HEK293T (cell line): Measurements from ENCODE around the gene EVA1C.

Experiments used
- CTCF ChIA-PET: fragments of 350-600 bp; formaldehyde crosslinking; extraction: SDS; loops from one replicate; lab custom pipeline; 2021; ENCODE audit warnings: antibody characterized with exemption, inconsistent platforms; lab: Yijun Ruan, JAX
- POLR2A ChIA-PET: fragments of 350-600 bp; formaldehyde crosslinking; extraction: SDS; loops from one replicate; lab custom pipeline; 2020; ENCODE audit warnings: antibody characterized with exemption, inconsistent platforms; lab: Yijun Ruan, JAX
- DNase-seq: peaks from one replicate; pipeline ENCODE4 v3.0.0; 2012; ENCODE audit warnings: mixed read lengths; ENCODE audit errors: extremely low spot score
- ARNT ChIP-seq: fragments of 450-650 bp; IDR thresholded peaks from 2 replicates; pipeline ENCODE4 v1.6.1; 2017; ENCODE audit warnings: mild to moderate bottlenecking
- BHLHE40 ChIP-seq: fragments of 450-650 bp; IDR thresholded peaks from 2 replicates; pipeline ENCODE4 v1.6.1; 2016; ENCODE audit warnings: mild to moderate bottlenecking, moderate library complexity, borderline replicate concordance
- CTBP1 ChIP-seq: fragments of 450-650 bp; IDR thresholded peaks from 2 replicates; pipeline ENCODE4 v1.6.1; 2016; ENCODE audit warnings: borderline replicate concordance
- ELF4 ChIP-seq: fragments of 450-650 bp; IDR thresholded peaks from 2 replicates; pipeline ENCODE4 v1.6.1; 2017; ENCODE audit warnings: antibody characterized with exemption
- FOXA1 ChIP-seq: fragments of 450-650 bp; IDR thresholded peaks from 2 replicates; pipeline ENCODE4 v1.6.1; 2016; ENCODE audit warnings: mild to moderate bottlenecking
- FOXK2 ChIP-seq: fragments of 450-650 bp; IDR thresholded peaks from 2 replicates; pipeline ENCODE4 v1.6.1; 2016; ENCODE audit warnings: mild to moderate bottlenecking
- FOXM1 ChIP-seq: fragments of 450-650 bp; IDR thresholded peaks from 2 replicates; pipeline ENCODE4 v1.6.1; 2017; ENCODE audit warnings: mild to moderate bottlenecking, borderline replicate concordance
- HDGF ChIP-seq: fragments of 450-650 bp; IDR thresholded peaks from 2 replicates; pipeline ENCODE4 v1.6.1; 2017; ENCODE audit warnings: antibody characterized with exemption, borderline replicate concordance
- L3MBTL2 ChIP-seq: fragments of 450-650 bp; conservative IDR thresholded peaks from 2 replicates; pipeline ENCODE4 v1.6.1; 2016; ENCODE audit warnings: mild to moderate bottlenecking
- LEF1 ChIP-seq: fragments of 450-650 bp; IDR thresholded peaks from 2 replicates; pipeline ENCODE4 v1.6.1; 2017; ENCODE audit warnings: mild to moderate bottlenecking, borderline replicate concordance
- NFRKB ChIP-seq: fragments of 450-650 bp; IDR thresholded peaks from 2 replicates; pipeline ENCODE4 v1.6.1; 2016; ENCODE audit warnings: mild to moderate bottlenecking, moderate library complexity
- SP1 ChIP-seq: fragments of 450-650 bp; IDR thresholded peaks from 2 replicates; pipeline ENCODE4 v1.6.1; 2017
- SUZ12 ChIP-seq: fragments of 450-650 bp; IDR thresholded peaks from 2 replicates; pipeline ENCODE4 v1.6.1; 2016; ENCODE audit warnings: mild to moderate bottlenecking
- TARDBP ChIP-seq: fragments of 450-650 bp; IDR thresholded peaks from 2 replicates; pipeline ENCODE4 v1.6.1; 2016
- ZNF384 ChIP-seq: fragments of 450-650 bp; IDR thresholded peaks from 2 replicates; pipeline ENCODE4 v1.6.1; 2016
- TF ChIP-seq, protein P1 (sequence below): fragments of 450-650 bp; IDR thresholded peaks from 2 replicates; pipeline ENCODE4 v1.6.1; 2016

The EVA1C gene

DNA sequence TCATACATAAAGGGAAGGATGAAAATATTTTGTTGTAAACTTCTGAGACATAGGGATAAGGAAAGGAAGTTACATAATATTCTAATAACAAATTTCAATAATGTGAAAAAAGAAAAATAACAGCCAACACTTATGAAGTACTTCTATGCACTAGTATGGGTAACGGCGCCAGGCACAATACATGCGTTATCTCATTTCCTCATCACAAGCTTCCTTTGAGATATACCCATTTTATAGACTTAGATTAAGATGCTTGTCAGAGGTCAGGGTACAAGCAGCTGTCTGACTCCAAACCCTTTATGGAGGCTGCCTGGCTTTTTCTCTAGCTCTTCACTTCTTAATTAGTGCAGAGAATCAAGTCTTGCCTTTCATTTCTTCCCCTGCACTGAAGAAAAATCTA lies 131.5 kb downstream of the EVA1C start:
- ChIA-PET POLR2A (no interaction called here), CTCF (no interaction called here)
- TF ChIP-seq ZNF384: no peak
- no peak for TF ChIP-seq LEF1
- TF ChIP-seq SP1: no peak
- TF ChIP-seq TARDBP: no peak
- TF ChIP-seq FOXA1: no peak
- TF ChIP-seq L3MBTL2: no peak
- TF ChIP-seq BHLHE40: no peak
- no peak for TF ChIP-seq CTBP1
- no peak for TF ChIP-seq HDGF
- TF ChIP-seq FOXM1: no peak
- no peak for TF ChIP-seq FOXK2
- no peak for TF ChIP-seq ELF4
- TF ChIP-seq, protein P1, sequence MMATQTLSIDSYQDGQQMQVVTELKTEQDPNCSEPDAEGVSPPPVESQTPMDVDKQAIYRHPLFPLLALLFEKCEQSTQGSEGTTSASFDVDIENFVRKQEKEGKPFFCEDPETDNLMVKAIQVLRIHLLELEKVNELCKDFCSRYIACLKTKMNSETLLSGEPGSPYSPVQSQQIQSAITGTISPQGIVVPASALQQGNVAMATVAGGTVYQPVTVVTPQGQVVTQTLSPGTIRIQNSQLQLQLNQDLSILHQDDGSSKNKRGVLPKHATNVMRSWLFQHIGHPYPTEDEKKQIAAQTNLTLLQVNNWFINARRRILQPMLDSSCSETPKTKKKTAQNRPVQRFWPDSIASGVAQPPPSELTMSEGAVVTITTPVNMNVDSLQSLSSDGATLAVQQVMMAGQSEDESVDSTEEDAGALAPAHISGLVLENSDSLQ: no peak
- TF ChIP-seq ARNT: no peak
- no peak for TF ChIP-seq NFRKB
- no peak for TF ChIP-seq SUZ12
- DNase-seq: no peak

DNA sequence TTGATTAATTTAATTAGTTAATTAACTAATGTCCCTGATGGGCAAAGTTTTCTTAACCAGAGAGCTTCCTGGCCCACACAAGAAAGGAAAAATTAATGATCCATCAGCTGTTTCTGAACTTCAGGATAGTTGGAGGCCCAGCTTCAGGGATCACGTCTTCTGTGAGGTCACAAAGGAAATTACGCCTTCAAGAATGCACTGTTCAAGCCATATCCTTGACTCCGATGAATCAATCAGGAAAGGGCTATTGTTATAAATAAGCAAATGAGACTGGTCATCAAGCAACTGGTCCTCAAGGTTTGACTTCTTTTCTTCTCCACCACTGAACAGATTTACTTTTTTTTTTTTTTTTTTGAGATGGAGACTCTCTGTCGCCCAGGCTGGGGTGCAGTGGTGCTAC lies 132.2 kb downstream of the EVA1C start:
- CTCF ChIA-PET: no interaction called here
- TF ChIP-seq NFRKB: no peak
- no peak for TF ChIP-seq FOXM1
- no peak for TF ChIP-seq SUZ12
- TF ChIP-seq, protein P1: no peak
- TF ChIP-seq ELF4: no peak
- TF ChIP-seq TARDBP: no peak
- TF ChIP-seq FOXA1: no peak
- TF ChIP-seq BHLHE40: no peak
- TF ChIP-seq ZNF384: no peak
- TF ChIP-seq FOXK2: no peak
- no peak for TF ChIP-seq ARNT
- TF ChIP-seq CTBP1: no peak
- TF ChIP-seq LEF1: no peak
- TF ChIP-seq SP1: no peak
- no peak for TF ChIP-seq L3MBTL2
- POLR2A ChIA-PET: no interaction called here
- DNase-seq: no peak

DNA sequence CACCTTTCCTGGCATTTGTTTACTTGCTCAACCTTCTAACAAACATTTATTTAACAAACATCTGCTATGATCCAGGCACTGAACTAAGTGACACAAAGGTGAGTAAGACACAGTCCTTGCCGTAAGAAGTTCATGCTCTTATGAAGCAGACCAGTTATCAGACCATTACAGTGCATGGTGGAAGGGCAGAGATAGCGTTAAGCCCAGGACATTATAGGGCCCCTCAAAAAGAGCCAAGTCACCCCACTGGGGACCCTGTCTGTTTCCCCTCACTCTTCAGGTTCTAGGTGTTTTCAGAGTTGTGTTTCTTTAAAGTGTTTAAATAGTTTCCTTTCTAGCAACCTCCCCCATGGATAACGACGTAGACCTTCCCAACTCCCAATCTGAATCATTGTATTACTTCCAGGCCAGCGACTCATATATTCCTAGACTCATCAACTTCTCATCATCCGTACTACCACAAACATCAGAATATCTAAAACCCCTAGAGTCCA lies 133.5 kb downstream of the EVA1C start:
- DNase-seq: no peak
- TF ChIP-seq LEF1: no peak
- no peak for TF ChIP-seq L3MBTL2
- TF ChIP-seq, protein P1: no peak
- no peak for TF ChIP-seq FOXK2
- no peak for TF ChIP-seq HDGF
- TF ChIP-seq FOXA1: no peak
- no peak for TF ChIP-seq SUZ12
- CTCF ChIA-PET: no interaction called here
- POLR2A ChIA-PET: no interaction called here

DNA sequence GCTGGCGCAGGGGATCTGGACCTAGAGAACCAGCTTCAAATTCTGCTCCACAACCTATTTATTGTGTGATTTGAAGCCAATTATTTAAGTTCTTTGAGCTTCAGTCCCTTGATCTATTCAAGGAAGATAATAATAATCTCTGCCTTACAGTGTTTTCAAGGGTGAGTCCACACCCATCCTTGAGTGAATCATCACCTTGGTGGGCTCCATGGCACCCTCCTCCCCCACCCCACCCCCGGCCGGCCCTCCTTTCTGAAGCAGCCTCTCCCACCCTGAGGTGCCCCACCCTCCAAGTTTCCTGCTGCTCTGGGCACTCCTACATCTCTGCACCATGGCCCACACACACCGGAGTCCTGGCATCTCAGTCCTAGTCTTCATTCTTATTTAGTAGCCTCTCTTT lies 134.5 kb downstream of the EVA1C start:
- DNase-seq: no peak
- TF ChIP-seq HDGF (no peak), FOXK2 (no peak), BHLHE40 (no peak), FOXM1 (no peak), ZNF384 (no peak), TARDBP (no peak), L3MBTL2 (no peak), SP1 (no peak), SUZ12 (no peak), ELF4 (no peak), NFRKB (no peak), ARNT (no peak), CTBP1 (no peak)
- TF ChIP-seq, protein P1: no peak
- ChIA-PET POLR2A (no interaction called here), CTCF (no interaction called here)

DNA sequence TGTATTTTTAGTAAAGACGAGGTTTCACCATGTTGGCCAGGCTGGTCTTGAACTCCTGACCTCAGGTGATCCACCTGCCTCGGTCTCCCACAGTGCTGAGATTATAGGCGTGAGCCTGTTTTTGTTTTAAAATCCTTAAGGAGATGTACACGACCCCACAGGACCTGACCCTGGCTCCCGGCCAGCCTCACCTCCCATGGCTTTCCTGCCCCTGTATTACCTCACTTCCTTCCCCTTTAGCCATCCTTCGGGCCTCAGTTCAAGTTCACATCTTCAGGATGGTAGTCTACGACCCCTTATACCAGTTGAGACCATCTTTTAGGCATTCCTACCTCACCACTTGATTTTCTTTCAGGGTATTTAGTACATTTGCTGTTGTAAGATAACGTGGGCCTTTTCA lies 136.5 kb downstream of the EVA1C start:
- CTCF ChIA-PET: no interaction called here
- TF ChIP-seq FOXK2 (no peak), TARDBP (no peak), CTBP1 (no peak), ELF4 (no peak), SP1 (no peak), HDGF (no peak), FOXM1 (no peak), L3MBTL2 (no peak)
- TF ChIP-seq, protein P1: no peak
- DNase-seq: no peak
- POLR2A ChIA-PET: no interaction called here
